ENCODE measurements around the gene NIPAL1. TPM values are rescaled to one million over a fixed set of nuclear protein-coding genes. Genes with fewer than 3 reads are reported as not detected.
"Not testable (repeated sequence)": the region's sequence is repeated elsewhere in the genome, so short reads cannot be mapped to it uniquely, and the experiment has no call there.

Gene NIPAL1
- total RNA-seq, 1 experiment from 2014 or later = 7.1 TPM

GRCh38 chr4:48003568-48003967 lies 13.0 kb upstream of the NIPAL1 start:
- peak; percentile 60 for DNase-seq (ENCODE audit: low spot score)
- CTCF ChIA-PET = interaction anchor here (0.7 to 1.5 kb wide), 4 partner anchors 26 to 230 kb away, joined by 3 to 10 read pairs (median 3); no protein-coding TSS in a partner anchor
- H3K4me3 Mint-ChIP-seq; POLR2A ChIA-PET; ATAC-seq; H3K27ac Mint-ChIP-seq; H3K27me3 Mint-ChIP-seq (ENCODE audit: low read depth); H3K4me1 Mint-ChIP-seq: not testable (repeated sequence)
- TF ChIP-seq, protein P1, sequence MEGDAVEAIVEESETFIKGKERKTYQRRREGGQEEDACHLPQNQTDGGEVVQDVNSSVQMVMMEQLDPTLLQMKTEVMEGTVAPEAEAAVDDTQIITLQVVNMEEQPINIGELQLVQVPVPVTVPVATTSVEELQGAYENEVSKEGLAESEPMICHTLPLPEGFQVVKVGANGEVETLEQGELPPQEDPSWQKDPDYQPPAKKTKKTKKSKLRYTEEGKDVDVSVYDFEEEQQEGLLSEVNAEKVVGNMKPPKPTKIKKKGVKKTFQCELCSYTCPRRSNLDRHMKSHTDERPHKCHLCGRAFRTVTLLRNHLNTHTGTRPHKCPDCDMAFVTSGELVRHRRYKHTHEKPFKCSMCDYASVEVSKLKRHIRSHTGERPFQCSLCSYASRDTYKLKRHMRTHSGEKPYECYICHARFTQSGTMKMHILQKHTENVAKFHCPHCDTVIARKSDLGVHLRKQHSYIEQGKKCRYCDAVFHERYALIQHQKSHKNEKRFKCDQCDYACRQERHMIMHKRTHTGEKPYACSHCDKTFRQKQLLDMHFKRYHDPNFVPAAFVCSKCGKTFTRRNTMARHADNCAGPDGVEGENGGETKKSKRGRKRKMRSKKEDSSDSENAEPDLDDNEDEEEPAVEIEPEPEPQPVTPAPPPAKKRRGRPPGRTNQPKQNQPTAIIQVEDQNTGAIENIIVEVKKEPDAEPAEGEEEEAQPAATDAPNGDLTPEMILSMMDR (IDR thresholded peaks at IDR 0.05) = peak; percentile 56
- H3K9me3 Mint-ChIP-seq = peaks cover 53% of the 10 kb centered on the region
- H3K36me3 Mint-ChIP-seq = peaks cover 53% of the 10 kb centered on the region

DNA sequence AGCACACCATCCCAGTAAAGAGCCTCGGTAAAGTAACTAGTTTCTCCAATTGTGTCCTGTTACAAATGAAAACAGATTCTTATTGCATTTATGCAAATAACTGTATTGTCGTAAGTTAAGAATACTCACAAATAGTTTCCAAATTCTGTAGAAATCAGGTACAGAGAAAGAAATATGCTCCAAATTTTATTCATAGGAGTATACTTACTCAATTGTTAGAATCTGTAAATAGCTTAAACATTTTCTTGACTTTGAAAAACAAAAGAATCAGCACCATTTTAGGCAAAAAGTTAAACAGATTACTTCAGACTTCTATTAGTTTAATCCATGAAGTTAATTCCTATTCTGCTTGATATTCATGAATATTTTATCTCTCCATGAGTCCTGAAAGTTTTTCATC lies 10.8 kb upstream of the NIPAL1 start:
- H3K9me3 Mint-ChIP-seq = peaks cover 57% of the 10 kb centered on the region
- peaks cover 63% of the 10 kb centered on the region for H3K36me3 Mint-ChIP-seq

More for the DNA sequence above, 10.8 kb upstream of the NIPAL1 start:
- Mint-ChIP-seq H3K27me3 (ENCODE audit: low read depth) (no peaks in the 10 kb centered on the region), H3K4me1 (peaks cover under 1% of the 10 kb centered on the region; the same call in 1 of the 2 replicates), H3K4me3 (no peak overlapping the region), H3K27ac (no peak overlapping the region)
- ATAC-seq (no peak), DNase-seq (ENCODE audit: low spot score) (no peak)
- ChIA-PET CTCF (no interaction called here), POLR2A (no interaction called here)
- TF ChIP-seq FOXP1 (CRISPR knock-in tag; IDR thresholded peaks at IDR 0.05; ENCODE audit: borderline replicate concordance) (no peak), SP1 (CRISPR knock-in tag; conservative IDR thresholded peaks at IDR 0.05) (no peak), TEAD1 (CRISPR knock-in tag; IDR thresholded peaks at IDR 0.05) (no peak), ESRRA (CRISPR knock-in tag; IDR thresholded peaks at IDR 0.05; ENCODE audit: borderline replicate concordance) (no peak), FOXP4 (CRISPR knock-in tag; IDR thresholded peaks at IDR 0.05) (no peak), ZNF671 (CRISPR knock-in tag; IDR thresholded peaks at IDR 0.05) (no peak), ARID4B (CRISPR knock-in tag; IDR thresholded peaks at IDR 0.05; ENCODE audit: borderline replicate concordance) (no peak), EMX1 (CRISPR knock-in tag; IDR thresholded peaks at IDR 0.05) (no peak), SMAD4 (CRISPR knock-in tag; IDR thresholded peaks at IDR 0.05) (no peak), FOXK1 (CRISPR knock-in tag; IDR thresholded peaks at IDR 0.05) (no peak), RELA (CRISPR knock-in tag; IDR thresholded peaks at IDR 0.05; ENCODE audit: borderline replicate concordance) (no peak), MLX (CRISPR knock-in tag; IDR thresholded peaks at IDR 0.05) (no peak), ZMAT4 (CRISPR knock-in tag; IDR thresholded peaks at IDR 0.05) (no peak), GTF2I (CRISPR knock-in tag; conservative IDR thresholded peaks at IDR 0.05) (no peak), PRDM15 (CRISPR knock-in tag; IDR thresholded peaks at IDR 0.05) (no peak)
